Left forelimb (tissue), 1 donor: ENCODE data around the gene NPIPB8.
"Not testable (repeated sequence)": the region's sequence is repeated elsewhere in the genome, so short reads cannot be mapped to it uniquely, and the experiment has no call there.

Source experiments
- DNase-seq: peaks from one replicate; pipeline ENCODE4 v3.0.0-alpha.2; 2018; ENCODE audit warnings: low spot score

The NPIPB8 gene

DNA sequence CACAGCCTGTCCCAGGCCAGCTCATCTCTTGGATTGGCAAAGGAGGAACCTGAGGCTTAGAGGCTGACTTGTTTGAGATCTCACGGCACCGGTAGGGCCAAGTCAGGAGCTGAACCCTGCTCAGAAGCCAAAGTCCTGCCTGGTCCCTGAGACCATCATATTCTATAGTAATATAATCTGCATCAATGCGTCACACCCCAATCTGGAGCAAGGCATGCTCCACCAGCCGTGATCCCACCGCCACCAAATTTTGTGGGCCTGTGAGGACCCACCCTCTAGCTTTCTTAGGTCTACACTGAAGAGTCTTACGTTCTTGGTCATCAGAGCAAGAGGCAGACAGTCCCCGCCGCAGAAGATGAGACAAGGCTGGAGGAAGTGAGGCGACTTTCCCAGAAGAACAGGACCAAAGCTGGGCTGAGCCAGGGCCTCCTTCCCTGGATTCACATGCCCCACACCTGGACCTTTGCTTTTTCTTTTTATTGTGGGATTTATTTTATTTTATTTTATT, 30.7 kb upstream of the NPIPB8 start:
- peak; percentile 42 for DNase-seq

GRCh38 chr16:28607681-28608495, 30.0 kb upstream of the NPIPB8 start:
- not testable (repeated sequence) for DNase-seq

DNA sequence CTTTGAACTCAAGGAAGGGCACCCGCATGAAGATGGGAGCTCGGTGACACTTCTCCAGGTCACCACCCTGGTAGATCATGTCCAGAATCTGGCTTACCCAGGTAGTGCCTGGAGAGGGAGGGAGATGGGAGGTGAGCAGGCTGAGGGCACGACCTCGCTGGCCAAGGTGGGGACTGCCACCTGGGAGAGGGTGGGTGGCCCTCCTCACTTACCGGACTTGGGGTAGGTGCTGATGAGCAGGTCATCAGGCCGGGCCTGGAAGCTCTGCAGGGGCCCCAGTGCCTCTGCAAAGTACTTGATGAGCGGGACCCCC, 29.4 kb upstream of the NPIPB8 start:
- DNase-seq, result not testable (repeated sequence)

- DNase-seq, result not testable (repeated sequence)
Observed at GRCh38 chr16:28608867-28609596, 28.8 kb upstream of the NPIPB8 start.

DNA sequence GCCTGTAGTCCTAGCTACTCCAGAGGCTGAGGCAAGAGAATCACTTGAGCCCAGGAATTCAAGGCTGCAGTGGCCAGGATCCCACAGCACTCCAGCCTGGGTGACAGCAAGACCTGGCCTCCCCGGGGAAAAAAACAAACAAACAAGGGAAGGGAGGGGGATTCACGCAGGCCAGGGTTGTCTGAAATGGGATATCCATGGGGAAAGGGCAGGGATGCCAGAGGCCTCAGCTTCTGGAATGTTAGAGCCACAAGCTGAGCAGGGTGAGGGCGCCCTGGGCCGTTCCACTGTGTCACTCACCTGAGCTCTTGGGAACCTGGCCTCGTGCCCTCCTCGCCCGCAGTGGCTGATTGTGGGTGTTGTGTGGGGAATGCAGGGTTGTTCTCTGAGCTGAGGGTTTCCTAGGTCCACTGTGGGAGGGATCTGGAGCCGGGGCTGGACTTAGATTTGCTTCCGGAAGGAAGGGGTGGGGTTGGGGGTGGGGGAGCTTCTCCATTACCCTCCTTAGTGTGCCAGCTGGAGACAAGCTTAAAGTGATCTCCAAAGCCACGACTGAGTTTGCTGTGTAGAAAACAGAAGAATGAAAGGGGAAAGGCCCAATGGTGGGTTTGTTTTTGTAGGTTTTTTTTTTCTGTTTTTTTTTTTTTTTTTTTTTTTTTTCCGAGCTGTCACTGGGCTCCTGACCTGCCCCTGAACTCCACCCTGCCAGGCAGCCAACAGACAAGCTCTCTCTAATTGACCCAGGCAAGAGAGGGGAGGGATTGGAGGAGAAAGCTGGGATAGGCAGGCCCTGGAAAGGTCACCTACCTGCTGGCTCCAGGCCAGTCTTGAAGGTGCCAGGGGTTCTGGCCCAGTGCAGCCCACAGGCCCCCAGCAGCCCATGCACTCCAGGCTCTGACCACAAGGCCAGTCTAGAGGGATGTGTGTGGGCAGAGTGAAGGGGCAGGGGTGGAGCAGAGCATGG, 28.0 kb upstream of the NPIPB8 start, which contains the start of gene SULT1A1:
TSS of gene SULT1A1 (minus strand) at position 414 of the 964 bp plus-strand sequence. CDS start 1,189 bp downstream, outside the sequence.
- DNase-seq, result no peak

- no peak for DNase-seq
Observed at GRCh38 chr16:28610595-28611191, 27.2 kb upstream of the NPIPB8 start.

- DNase-seq, result not testable (repeated sequence)
Observed at GRCh38 chr16:28612359-28613280, 25.2 kb upstream of the NPIPB8 start.

DNA sequence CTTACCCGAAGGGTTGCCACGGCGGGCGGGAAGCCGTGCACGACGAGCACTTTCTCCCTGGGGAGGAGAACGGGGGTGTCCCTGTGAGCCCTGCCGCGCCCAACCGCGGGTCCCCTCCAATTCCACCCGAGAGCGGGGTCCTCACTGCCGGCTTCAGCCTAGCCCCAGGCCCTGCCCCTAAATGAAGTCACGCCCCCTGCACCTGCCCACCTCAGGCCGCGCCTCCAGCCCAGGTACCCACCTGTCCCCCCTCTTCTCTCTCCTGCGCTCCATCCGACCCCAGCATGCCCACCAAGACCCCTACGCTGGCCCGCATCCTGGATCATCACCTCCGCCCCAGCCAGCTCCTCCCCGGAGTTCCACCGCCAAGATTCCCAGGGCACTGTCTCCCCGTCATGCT, 24.0 kb upstream of the NPIPB8 start:
- not testable (repeated sequence) for DNase-seq

GRCh38 chr16:28614561-28614960, 23.3 kb upstream of the NPIPB8 start:
- not testable (repeated sequence) for DNase-seq

DNA sequence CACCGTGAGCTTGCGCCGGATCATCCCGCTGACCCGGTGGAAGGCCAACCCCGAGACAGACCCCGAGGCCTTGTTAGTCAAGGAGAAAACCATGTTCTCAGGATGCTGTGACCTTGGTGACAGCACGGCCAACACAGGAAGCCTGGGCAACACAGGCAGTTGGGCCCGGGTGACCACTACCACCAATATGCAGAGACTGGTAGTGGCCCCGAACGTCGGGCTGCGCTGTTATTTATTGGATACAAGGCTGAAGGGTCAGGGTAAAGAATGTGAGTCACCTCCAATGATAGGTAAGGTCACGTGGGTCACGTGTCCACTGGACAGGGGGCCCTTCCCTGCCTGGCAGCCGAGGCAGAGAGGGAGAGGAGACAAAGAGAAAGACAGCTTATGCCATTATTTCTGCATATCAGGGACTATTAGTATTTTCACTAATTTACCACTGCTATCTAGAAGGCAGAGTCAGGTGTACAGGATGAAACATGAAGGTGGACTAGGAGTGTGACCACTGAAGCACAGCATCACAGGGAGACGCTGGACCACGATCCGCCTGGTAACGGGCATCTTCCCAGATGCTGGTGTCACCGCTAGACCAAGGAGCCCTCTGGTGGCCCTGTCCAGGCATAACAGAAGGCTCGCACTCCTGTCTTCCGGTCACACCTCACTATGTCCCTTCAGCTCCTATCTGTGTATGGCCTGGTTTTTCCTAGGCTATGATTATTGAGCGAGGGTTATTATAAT, 22.2 kb upstream of the NPIPB8 start:
- DNase-seq, result not testable (repeated sequence)

GRCh38 chr16:28616224-28616577, 21.7 kb upstream of the NPIPB8 start:
- not testable (repeated sequence) for DNase-seq

DNA sequence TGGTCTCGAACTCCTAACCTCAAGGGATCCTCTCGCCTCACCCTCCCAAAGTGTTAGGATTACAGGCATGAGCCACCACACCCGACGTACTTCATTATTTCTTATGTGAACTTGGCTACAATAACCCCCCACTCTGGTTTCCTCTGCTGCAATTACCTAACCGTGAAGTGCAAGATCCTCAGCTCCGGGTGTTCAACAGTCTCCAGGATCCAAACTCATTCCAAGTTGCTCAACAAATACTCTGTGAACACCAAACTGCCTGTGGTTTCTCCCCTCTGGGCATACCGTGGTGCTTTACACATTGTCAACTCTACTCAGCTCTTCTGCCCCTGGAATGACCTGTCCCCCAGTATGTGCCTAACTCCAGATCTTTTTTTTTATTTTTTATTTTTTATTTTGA, 21.2 kb upstream of the NPIPB8 start:
- no peak for DNase-seq

- DNase-seq, result no peak
Observed at GRCh38 chr16:28617874-28618273, 20.0 kb upstream of the NPIPB8 start.

GRCh38 chr16:28620316-28620715, 17.5 kb upstream of the NPIPB8 start:
- not testable (repeated sequence) for DNase-seq

DNA sequence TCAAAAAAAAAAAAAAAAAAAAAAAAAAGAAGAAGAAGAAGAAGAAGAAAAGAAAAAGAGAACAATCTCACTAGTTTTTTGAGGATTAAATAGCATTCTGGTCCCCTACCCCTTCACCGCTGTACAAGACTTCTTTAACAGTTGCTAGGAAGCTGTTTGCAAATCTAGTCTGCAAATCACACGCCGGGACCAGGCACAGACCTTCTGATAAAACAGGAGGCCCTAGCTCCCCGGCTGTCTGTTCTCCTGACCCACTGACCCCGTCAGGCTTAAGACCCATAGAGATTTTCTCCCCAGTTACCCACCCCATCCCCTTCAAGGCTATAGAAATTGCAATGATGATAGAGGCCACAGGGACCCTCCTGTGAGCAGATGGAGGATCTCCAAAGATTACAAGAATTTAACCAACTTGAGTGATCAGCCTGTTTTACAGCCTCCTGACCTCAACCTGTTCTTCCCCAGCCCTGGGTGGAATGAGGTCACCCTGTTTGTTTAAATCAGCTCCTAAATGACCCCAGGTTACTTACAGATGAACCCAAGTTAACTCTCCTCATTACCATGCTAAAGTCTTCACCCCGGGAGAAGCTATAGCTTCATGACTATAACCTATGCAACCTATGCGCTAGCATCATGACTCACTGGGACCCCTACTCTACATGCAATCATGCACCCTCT, 16.2 kb upstream of the NPIPB8 start:
- no peak for DNase-seq

- not testable (repeated sequence) for DNase-seq
Observed at GRCh38 chr16:28622532-28623171, 15.2 kb upstream of the NPIPB8 start.

GRCh38 chr16:28623172-28623711, 14.6 kb upstream of the NPIPB8 start:
- DNase-seq, result no peak

DNA sequence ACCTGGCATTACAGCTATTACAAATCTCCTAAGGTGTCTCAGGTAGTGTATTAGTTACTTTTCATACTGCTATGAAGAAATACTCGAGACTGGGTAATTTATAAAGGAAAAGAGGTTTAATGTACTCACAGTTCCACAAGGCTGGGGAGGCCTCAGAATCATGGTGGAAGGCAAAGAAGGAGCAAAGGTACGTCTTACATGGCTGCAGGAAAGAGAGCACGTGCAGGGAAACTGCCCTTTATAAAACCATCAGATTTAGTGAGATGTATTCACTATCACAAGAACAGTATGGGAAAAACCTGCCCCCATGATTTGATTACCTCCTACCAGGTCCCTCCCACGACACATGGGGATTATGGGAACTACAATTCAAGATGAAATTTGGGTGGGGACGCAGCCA, 7.0 kb upstream of the NPIPB8 start:
- DNase-seq, result not testable (repeated sequence)
